ENCODE measurements around the gene MEGF11.

DNA sequence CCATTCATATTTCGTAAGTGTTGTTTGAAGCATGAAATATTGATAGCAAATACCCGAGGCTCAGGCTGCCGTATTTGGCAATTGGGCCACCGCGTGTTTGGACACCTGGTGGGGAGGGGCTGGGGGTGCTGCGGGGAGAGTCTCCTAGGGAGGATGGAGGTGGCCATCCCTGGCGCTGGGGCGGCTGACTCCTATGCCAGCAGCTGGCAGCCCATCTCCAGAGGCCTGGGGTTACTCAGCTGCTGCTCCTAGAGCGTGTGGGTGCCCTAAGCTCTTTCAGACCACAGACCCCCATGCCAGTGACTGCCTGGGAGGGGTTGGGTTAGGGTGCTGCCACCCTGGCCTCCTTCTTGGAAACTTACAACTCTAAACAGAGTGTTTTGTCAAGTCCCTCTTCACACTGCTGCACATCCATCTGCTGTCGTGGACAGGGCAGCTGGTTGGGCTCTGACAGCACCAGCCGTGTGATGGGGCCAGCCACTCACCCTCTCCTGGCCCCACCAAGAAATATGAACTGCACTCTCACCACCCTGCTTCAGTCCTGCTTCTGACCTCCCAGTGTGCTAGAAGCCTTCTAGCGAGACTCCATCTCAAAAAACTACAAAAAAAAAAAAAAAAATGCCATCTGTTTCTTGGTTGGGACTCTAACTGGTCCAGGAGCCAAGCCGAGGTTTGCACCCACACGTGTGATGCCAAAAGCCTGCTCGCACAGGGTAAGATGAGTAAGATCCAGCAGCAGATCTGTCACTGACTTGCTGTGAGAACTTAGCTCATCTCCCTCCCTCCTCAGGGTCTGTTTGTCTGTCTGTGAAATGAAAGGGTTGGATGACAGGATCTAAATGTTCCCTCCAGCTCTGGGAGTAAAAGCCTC, 156.2 kb downstream of the MEGF11 start:
- TF ChIP-seq, protein P1, sequence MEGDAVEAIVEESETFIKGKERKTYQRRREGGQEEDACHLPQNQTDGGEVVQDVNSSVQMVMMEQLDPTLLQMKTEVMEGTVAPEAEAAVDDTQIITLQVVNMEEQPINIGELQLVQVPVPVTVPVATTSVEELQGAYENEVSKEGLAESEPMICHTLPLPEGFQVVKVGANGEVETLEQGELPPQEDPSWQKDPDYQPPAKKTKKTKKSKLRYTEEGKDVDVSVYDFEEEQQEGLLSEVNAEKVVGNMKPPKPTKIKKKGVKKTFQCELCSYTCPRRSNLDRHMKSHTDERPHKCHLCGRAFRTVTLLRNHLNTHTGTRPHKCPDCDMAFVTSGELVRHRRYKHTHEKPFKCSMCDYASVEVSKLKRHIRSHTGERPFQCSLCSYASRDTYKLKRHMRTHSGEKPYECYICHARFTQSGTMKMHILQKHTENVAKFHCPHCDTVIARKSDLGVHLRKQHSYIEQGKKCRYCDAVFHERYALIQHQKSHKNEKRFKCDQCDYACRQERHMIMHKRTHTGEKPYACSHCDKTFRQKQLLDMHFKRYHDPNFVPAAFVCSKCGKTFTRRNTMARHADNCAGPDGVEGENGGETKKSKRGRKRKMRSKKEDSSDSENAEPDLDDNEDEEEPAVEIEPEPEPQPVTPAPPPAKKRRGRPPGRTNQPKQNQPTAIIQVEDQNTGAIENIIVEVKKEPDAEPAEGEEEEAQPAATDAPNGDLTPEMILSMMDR (conservative IDR thresholded peaks at IDR 0.05 in 1 of 2, IDR thresholded peaks at IDR 0.05 in 1 of 2; ENCODE audit: low read depth in 1 of 2, low read length in 2 of 2): no peak
- TF ChIP-seq EZH2 (IDR thresholded peaks at IDR 0.05; ENCODE audit: low read length, missing control alignments): no peak
